Hepatocyte (in vitro differentiated cells): ENCODE measurements around the gene ZBTB22.

ENCODE experiments used
- EZH2 ChIP-seq: fragments of 200-600 bp; sonication (generic); IDR thresholded peaks from 2 replicates; pipeline ENCODE4 v1.6.1; 2016; ENCODE audit warnings: antibody characterized with exemption, mild to moderate bottlenecking, borderline replicate concordance
- EZH2phosphoT487 ChIP-seq: fragments of 200-600 bp; sonication (generic); IDR thresholded peaks from one replicate; pipeline ENCODE4 v1.6.1; 2018; ENCODE audit warnings: antibody characterized with exemption, mild to moderate bottlenecking, low read depth, moderate library complexity; ENCODE audit not compliant: unreplicated experiment, severe bottlenecking
- TF ChIP-seq, protein P1 (sequence below): fragments of 200-600 bp; sonication (generic); IDR thresholded peaks from 2 replicates; pipeline ENCODE4 v1.5.1; 2016; ENCODE audit warnings: antibody characterized with exemption, mild to moderate bottlenecking; ENCODE audit not compliant: poor library complexity

DNA sequence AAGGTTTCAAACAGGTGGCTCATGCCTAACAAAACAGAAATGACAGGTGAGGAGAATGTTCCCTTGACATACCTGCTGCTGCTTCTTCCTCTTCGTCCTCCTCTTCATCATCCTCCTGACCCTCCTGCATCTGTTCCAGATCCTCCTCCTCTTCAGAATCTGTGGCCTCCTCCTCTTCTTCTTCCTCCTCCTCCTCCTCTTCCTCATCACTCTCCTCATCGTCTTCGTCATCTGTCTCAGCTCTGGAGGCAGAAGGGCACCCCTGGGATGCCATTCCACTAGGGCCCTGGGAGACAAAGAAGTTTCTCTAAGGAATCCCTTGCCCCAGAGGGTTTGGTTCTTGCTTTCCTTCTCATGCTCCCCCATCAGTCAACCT is 2.4 kb upstream of the ZBTB22 start:
- TF ChIP-seq, protein P1, sequence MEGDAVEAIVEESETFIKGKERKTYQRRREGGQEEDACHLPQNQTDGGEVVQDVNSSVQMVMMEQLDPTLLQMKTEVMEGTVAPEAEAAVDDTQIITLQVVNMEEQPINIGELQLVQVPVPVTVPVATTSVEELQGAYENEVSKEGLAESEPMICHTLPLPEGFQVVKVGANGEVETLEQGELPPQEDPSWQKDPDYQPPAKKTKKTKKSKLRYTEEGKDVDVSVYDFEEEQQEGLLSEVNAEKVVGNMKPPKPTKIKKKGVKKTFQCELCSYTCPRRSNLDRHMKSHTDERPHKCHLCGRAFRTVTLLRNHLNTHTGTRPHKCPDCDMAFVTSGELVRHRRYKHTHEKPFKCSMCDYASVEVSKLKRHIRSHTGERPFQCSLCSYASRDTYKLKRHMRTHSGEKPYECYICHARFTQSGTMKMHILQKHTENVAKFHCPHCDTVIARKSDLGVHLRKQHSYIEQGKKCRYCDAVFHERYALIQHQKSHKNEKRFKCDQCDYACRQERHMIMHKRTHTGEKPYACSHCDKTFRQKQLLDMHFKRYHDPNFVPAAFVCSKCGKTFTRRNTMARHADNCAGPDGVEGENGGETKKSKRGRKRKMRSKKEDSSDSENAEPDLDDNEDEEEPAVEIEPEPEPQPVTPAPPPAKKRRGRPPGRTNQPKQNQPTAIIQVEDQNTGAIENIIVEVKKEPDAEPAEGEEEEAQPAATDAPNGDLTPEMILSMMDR = no peak
- TF ChIP-seq EZH2 (no peak), EZH2phosphoT487 (no peak)
